Osteoblast (primary cell): ENCODE measurements around the gene EEF1E1. TPM values are rescaled to one million over a fixed set of nuclear protein-coding genes. Genes with fewer than 3 reads are reported as not detected.

Experiments used
- DNase-seq: peaks from one replicate; pipeline ENCODE4 v3.0.0; 2011; ENCODE audit warnings: low spot score, mixed read lengths; ENCODE audit not compliant: insufficient read length; ENCODE audit errors: missing footprints
- H2AFZ ChIP-seq: 2 replicates; pipeline ENCODE4 v1.6.0; 2011; ENCODE audit warnings: mild to moderate bottlenecking, low read length
- H3K27ac ChIP-seq: 2 replicates; pipeline ENCODE4 v1.5.1; 2011; ENCODE audit warnings: mild to moderate bottlenecking, low read depth, low read length, moderate library complexity
- H3K27me3 ChIP-seq: 2 replicates; pipeline ENCODE4 v1.6.0; 2012; ENCODE audit warnings: mild to moderate bottlenecking, control low read depth, inconsistent platforms, low read length, moderate library complexity; ENCODE audit not compliant: insufficient read depth
- H3K36me3 ChIP-seq: 2 replicates; pipeline ENCODE4 v1.5.1; 2011; ENCODE audit warnings: mild to moderate bottlenecking, low read length, control low read depth, moderate library complexity; ENCODE audit not compliant: insufficient read depth
- H3K4me1 ChIP-seq: 2 replicates; pipeline ENCODE4 v1.5.1; 2011; ENCODE audit warnings: mild to moderate bottlenecking, low read length, control low read depth, moderate library complexity; ENCODE audit not compliant: insufficient read depth
- H3K4me2 ChIP-seq: 2 replicates; pipeline ENCODE4 v1.6.0; 2011; ENCODE audit warnings: mild to moderate bottlenecking, low read length; ENCODE audit not compliant: insufficient read depth
- H3K4me3 ChIP-seq: fragments of 200-600 bp; sonication (generic); 3 replicates; pipeline ENCODE4 v1.5.1; 2012; ENCODE audit warnings: mild to moderate bottlenecking, low read length, inconsistent platforms; ENCODE audit not compliant: insufficient read depth
- H3K79me2 ChIP-seq: 2 replicates; pipeline ENCODE4 v1.6.0; 2012; ENCODE audit warnings: mild to moderate bottlenecking, low read length, control low read depth, inconsistent platforms; ENCODE audit not compliant: insufficient read depth
- H3K9me3 ChIP-seq: 2 replicates; pipeline ENCODE4 v1.5.1; 2011; ENCODE audit warnings: low read depth, low read length, control low read depth
- H4K20me1 ChIP-seq: 2 replicates; pipeline ENCODE4 v1.6.0; 2012; ENCODE audit warnings: mild to moderate bottlenecking, low read length, control low read depth; ENCODE audit not compliant: insufficient read depth
- total RNA-seq: library from RNA; depleted of rRNA; stranded (reverse); fragments of >200 nt; gene quantifications from 2 replicates; pipeline ENCODE4 v1.2.3, GENCODE V29; 2012
- TF ChIP-seq, protein P1 (sequence below): IDR thresholded peaks from 2 replicates; pipeline ENCODE4 v1.5.1; 2011; ENCODE audit warnings: mild to moderate bottlenecking, low read depth, low read length, moderate library complexity; ENCODE audit errors: extremely low read depth

Gene EEF1E1
- total RNA-seq, 1 donor = 25.3 TPM

DNA sequence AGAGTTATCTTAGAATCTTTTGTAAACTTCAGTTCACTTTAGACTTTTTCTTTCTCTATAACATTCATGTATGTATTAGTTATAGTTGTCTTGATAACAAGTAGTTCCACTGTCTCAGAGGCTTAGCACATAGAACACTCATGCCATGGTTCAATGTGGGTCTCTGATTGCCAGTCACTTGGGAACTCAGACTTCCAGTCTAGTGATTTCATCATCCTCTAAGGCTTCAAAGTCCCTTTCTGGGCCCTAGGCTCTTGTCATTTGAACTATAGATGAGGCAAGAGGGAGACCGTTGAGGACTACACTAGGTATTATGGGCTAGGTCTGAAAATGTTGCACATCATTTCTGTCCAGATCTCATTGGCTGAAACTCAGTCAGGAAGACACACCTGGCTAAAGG lies 8.4 kb upstream of the EEF1E1 start:
- Histone ChIP-seq H3K4me3 (no peak overlapping the region), H3K9me3 (no peaks in the 10 kb centered on the region), H3K4me2 (no peak overlapping the region), H3K4me1 (peaks cover 23% of the 10 kb centered on the region), H2AFZ (no peak overlapping the region), H4K20me1 (no peaks in the 10 kb centered on the region), H3K27ac (no peak overlapping the region), H3K79me2 (no peaks in the 10 kb centered on the region), H3K27me3 (no peaks in the 10 kb centered on the region), H3K36me3 (no peaks in the 10 kb centered on the region)
- TF ChIP-seq, protein P1, sequence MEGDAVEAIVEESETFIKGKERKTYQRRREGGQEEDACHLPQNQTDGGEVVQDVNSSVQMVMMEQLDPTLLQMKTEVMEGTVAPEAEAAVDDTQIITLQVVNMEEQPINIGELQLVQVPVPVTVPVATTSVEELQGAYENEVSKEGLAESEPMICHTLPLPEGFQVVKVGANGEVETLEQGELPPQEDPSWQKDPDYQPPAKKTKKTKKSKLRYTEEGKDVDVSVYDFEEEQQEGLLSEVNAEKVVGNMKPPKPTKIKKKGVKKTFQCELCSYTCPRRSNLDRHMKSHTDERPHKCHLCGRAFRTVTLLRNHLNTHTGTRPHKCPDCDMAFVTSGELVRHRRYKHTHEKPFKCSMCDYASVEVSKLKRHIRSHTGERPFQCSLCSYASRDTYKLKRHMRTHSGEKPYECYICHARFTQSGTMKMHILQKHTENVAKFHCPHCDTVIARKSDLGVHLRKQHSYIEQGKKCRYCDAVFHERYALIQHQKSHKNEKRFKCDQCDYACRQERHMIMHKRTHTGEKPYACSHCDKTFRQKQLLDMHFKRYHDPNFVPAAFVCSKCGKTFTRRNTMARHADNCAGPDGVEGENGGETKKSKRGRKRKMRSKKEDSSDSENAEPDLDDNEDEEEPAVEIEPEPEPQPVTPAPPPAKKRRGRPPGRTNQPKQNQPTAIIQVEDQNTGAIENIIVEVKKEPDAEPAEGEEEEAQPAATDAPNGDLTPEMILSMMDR = no peak
- DNase-seq = no peak

DNA sequence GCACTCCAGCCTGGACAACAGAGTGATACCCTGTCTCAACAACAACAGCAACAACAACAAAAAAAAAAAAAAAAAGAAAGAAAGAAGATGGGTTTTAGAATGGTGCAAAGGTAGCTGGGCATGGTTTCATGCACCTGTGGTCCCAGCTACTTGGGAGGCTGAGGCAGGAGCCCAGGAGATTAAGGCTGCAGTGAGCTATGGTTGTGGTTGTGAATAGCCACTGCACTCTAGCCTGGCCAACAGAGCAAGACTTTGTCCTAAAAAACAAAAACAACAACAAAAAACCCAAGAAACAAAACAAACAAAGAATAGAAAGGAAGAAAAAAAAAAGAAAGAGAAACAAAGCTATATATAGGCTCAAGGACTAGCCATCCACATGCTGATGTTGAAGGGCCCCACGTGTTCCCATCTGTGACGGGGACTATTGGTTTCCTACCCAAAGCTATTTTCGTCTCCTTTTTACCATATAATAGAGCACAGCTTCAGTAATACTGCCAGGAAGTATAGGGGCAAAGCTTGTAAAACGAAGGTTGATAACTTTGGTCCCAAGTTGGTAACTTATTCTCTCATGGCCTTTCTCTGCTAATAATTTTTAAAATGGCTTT lies 7.9 kb upstream of the EEF1E1 start:
- no peak for DNase-seq
- Histone ChIP-seq H3K9me3 (no peaks in the 10 kb centered on the region), H3K4me3 (no peak overlapping the region), H4K20me1 (no peaks in the 10 kb centered on the region), H3K4me2 (no peak overlapping the region), H2AFZ (no peak overlapping the region), H3K36me3 (no peaks in the 10 kb centered on the region), H3K79me2 (no peaks in the 10 kb centered on the region), H3K4me1 (peaks cover 23% of the 10 kb centered on the region), H3K27ac (no peak overlapping the region), H3K27me3 (no peaks in the 10 kb centered on the region)
- TF ChIP-seq, protein P1 = no peak

DNA sequence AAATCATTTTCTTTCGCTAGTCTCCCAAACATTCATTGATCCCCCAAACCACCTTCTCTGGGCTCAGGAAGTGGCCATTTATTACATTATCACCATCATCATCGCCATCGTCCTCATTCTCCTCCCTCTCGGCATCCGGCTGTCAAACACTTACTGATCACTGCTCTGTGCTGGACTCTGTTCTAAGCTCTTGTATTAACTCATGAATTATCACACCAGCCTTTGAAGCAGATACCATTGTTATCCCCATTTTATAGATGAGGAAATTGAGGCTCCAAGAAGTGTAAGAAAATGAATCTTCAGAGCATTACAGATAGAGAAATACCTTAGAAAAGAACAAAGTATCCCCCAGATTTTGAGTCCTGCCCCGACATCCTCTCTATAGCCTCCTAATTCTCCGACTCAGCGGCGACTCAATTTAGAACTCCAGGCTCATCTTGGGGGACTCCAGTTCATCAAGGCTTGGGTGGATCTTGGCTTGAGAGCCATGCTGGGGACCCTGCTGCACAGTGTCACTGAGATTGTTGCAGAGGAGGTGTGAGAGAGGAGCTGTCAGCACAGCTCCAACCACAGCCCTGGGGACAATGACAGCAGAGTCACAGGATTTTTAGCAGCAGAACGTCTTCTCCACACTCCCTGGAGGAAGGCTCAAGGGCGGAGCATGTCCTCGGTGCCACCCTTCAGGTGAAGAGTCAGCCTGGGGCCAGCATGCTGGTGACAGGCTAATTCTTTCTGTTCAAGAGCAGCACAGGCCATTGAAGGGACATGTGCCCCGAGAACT lies 6.6 kb upstream of the EEF1E1 start:
- peak overlapping the region; percentile 2 for H3K4me3 ChIP-seq
- H3K4me2 ChIP-seq = peak overlapping the region; percentile 63
- TF ChIP-seq, protein P1 = no peak
- no peaks in the 10 kb centered on the region for H3K36me3 ChIP-seq
- peaks cover 23% of the 10 kb centered on the region for H3K4me1 ChIP-seq
- no peaks in the 10 kb centered on the region for H4K20me1 ChIP-seq
- peak overlapping the region; percentile 63 for H3K27ac ChIP-seq
- H3K9me3 ChIP-seq = no peaks in the 10 kb centered on the region
- DNase-seq = no peak
- H3K79me2 ChIP-seq = no peaks in the 10 kb centered on the region
- H3K27me3 ChIP-seq = peaks cover 2% of the 10 kb centered on the region
- H2AFZ ChIP-seq = peak overlapping the region; percentile 59

DNA sequence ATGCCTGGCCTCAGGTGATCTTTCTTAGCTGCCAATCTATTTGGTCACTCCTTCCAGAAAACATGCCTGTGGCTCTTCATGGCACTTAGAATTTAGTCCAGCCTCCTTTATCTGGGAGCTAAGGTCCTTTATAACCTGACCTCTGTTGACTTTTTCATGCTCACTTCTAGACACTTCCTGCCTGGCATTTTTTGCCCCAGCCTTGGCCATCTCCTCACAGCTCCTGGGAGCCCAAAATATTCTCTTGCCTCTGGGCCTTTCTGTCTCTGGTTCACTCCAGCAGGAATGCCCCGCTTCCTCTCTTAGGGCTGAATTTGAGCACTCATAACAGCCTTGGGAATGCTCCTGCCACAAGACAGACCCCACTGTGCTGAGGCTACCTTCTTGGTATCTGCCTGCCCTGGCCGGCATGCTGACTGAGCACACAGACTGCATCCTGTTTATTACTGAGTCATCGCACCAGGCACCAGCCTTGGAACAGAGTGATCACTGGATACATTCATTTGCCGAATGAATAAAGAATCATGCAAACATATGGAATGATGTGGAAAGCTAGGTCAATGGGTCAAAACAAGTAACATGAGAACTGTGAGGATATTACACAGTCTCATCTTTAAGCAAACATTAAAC lies 5.8 kb upstream of the EEF1E1 start:
- peak overlapping the region; percentile 63 for H3K4me2 ChIP-seq
- no peaks in the 10 kb centered on the region for H3K79me2 ChIP-seq
- DNase-seq = peak; percentile 94
- H3K36me3 ChIP-seq = no peaks in the 10 kb centered on the region
- H3K4me1 ChIP-seq = peaks cover 18% of the 10 kb centered on the region
- H3K9me3 ChIP-seq = no peaks in the 10 kb centered on the region
- H3K27me3 ChIP-seq = peaks cover 2% of the 10 kb centered on the region
- H4K20me1 ChIP-seq = no peaks in the 10 kb centered on the region
- H3K4me3 ChIP-seq = peak overlapping the region; percentile 2
- peak overlapping the region; percentile 59 for H2AFZ ChIP-seq
- H3K27ac ChIP-seq = peak overlapping the region; percentile 63
- TF ChIP-seq, protein P1 = no peak
